GM21576 (cell line): ENCODE results near the gene SMAD2.
"Not testable (repeated sequence)": the region's sequence is repeated elsewhere in the genome, so short reads cannot be mapped to it uniquely, and the experiment has no call there.

Experiments
- ATAC-seq: cut with Tn5 transposase; IDR thresholded peaks from one replicate; pipeline ENCODE4 v1.9.1; 2021; ENCODE audit warnings: mild to moderate bottlenecking, moderate library complexity; ENCODE audit not compliant: unreplicated experiment

SMAD2 gene

DNA sequence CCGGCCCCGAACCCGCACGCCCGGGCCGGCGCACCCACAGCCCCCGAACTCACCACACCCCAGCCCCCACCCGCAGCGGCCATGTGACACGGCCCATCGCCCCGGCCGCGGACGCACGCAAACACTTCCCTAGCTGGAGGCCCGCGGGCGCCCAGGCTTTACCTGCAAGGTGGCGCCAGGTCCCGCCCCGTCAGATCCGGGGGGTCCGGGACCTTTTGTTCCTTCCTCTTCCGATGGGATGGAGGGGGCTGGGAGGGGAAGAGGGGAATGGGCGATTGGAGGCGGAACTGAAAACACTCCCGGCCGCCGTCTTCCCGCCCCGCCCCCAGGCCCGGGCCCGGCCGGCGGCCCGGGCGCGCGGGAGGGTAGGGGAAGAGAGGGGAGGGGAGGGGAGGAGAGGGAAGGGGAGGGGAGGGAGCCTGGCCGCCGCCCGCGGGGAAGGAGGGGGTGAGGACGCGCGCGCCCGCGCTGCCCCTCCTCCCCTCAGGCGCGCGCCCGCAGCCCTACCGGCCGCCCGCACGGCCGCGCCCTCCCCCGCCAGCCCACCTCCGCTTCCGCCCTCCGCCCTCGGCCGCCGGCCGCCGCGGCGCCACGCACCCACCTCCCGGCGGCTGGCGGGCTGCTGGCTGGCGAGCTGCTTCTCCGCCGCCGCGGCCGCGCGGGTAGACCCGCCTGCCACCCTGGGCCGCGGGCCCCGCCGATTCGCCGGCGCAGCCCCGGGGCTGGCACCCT lies at the start of gene SMAD2:
SMAD2 (minus strand) TSS at position 461 of the 732 bp plus-strand sequence. CDS start 33,903 bp downstream, outside the sequence.
- ATAC-seq = peak; percentile 61

DNA sequence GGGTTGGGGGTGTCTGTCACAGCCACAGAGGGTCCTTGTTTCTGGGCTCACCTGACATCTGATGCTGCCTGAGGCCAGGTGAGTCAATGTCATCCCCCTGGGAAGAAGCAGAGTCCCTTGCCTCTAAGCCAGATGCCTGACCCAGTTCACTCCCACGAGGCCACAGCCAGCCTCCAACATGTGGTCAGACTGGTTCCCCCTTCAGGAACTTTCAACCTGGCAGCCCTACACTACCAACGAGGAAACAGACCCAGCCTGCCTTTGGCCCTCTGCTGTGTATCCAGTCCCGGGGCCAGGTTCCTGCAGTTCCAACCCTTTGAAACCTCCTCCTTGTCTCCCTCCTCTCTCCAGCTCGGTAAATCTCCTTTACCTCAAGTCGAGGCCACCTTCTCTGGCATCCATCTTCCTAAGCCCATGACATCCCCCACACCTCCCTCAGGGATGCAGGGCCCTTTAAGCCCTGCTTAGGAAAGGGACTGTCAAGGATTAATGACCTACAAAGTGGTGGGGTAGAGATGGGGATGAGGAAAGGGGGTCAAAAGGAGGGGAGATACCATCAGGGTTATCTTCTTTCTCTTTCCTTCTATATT lies 49.2 kb upstream of the SMAD2 start:
- ATAC-seq = no peak

DNA sequence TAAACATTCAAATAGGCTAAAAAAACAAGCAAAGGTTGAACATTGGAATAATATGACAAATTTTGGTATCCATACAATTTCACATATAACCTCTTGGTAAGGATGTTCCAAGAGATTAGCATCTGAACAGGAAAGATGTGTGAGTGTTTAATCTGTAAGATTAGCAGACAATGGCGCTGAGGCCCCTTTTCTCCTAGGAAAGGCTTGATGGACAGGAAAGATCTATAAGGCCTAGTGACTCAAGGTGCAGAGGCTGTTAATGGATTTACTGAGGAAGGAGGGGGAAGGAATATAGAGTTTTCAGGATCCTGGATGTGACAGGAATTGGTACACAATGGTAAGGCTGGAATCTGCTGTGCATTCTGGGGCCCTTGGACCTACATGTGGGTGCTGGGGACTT lies 48.1 kb upstream of the SMAD2 start:
- no peak for ATAC-seq

DNA sequence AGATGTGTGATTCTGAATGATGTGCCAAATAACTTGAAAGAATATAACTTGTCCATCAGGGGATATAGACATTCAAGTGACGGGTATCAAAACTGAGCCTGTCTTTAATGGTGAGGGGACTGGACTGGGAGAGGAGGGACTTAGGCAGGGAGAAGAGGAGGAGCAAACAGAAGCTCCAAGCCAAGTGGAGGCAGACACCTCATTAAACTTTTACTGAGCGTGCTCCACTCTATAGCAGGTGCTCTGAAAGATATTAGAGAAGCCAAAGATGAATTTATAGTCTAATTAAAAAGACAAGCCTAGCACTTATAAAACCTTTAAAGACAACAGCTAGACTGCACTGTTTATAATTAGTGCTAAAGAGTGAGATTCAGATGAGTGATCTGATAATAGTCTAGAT lies 47.7 kb upstream of the SMAD2 start:
- no peak for ATAC-seq

DNA sequence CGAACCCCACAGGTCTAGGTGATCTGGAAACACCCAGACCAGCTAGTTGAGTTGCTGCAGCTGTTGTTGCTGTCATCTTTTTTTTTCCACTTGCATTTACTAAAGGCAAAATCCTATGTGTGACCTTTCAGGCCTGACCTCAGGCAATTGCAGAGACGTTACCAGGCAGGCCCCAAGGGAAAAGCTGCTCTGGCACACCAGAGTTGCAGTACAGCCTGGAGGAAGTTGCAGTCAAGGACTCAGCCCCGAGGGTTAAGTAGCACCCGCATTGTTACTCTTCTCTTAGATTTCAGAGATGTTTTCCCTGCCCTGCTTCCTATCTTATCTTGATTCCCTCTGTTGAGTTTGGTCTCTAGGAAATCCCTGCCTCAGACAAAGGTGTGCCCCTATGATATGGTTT lies 45.2 kb upstream of the SMAD2 start:
- no peak for ATAC-seq

DNA sequence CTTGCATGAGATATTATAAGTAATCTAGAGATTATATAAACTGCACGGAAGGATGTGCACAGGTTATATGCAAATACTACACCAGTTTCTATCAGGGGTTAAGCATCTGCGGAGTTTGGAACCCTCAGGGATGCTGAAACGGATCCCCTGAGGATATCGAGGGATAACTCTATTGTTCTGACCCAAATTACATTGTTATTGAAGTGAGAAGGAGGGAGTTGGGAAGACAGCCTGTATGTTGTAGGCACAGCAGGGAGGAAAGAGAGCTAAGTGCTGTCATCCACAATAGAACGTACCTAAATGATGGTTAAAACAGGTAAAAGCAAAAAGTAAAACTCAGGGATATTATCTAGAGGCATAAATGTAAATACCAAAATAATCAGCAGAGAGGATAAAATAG lies 44.6 kb upstream of the SMAD2 start:
- no peak for ATAC-seq

DNA sequence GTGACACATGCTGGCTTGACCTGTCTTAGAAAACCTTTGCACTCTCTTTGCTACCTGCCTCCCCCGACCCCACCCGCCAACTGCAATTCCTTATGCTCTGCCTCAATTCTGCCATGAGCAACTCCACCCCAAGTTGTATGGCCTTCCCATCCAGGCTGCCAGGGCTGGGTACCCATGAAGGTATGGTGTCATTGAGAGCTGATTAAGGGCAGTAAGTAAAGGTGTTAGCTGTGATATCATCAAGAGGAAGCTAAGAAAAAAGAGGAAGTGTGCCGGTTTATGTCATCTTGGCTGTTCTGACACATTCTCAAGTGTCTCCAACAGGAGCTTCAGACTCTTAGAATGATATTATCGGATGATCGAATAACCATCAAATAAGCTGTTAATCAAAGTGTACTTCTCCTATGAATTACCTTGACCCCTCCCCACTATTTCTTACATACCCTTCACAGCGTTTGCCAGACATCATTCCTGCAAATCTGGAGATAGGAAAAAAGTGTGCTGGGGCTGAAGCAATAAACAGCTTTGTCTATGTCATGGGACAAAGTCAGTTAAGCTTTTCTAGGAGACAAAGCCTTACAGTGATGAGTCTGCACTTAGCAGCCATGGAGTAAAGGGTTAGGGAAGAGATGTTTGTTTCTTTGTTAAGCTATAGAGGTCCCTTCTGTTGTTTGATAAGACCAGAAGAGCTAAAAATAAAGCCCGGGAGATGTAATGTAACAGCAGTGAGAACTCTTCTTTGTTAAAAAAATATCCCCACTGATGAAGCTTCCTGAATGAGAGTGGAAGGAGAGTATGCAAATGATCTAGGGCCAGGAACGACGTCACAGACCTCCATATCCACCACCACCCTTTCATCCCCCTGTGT lies 40.4 kb upstream of the SMAD2 start:
- no peak for ATAC-seq

DNA sequence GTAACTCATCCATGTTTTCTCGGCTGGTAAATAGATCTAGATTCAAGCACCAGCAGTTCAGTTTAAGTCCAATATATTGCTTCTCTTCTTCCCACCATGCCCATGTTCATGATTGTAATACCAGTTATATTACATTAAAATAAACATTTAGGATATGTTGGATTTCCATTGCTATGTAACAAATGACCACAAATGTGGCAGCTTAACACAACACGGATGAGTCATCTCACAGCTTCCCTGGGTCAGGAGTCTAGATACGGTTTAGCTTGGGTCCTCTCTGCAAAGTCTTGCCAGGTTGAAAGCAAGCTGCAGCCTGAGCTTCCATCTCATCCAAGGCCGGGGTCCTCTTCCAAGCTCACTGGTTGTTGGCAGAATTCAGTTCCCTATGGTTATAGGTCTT lies 39.4 kb upstream of the SMAD2 start:
- ATAC-seq = no peak

DNA sequence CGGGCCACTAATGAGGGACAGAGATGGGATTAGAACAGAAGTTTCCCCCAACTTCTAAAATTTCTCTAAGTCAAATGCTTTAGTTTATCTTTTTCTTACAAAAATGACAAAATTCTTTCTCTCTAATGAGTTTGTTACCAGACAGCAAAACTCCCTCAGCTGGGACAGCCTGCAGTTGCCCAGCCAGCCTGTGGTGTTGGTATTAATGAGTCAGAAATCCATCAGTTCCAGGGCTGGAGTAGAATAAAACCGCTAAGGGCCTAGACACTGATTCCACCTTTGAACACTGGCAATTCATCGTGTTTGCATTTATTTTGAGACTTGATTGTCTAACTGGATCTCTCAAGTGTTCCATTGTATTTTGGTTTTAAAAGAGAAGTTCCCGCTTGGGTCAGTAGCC lies 38.3 kb upstream of the SMAD2 start:
- no peak for ATAC-seq

DNA sequence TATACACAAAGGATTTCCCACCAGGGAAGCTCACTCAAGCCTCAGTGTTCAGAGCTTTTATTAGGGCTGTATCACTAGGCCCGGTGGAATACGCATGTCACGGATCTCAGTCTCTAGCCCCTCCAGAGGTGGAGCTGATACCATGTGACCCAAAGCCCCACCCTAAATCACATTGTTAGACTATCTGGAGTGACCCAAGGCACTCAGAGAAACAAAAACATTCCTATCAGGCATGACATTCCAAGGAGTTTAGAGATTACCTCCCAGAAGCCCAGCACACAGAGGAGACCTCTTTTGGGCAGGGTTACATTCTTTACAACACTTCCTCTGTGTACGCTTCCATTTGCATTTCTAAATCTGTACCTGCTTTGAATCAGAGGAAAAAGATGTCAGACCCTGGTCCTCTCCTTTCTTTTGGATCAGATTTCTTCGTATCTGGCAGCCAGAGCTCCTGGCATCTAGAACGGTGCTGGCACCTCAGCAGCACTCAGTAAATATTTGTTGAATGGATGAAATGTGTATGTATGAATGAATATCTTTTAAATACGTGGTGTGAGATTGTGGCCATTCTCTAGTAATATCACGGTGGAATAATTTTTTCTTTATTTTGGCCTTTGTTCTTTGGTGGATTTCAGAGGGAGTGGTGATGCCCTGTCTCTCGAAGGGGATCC lies 37.7 kb upstream of the SMAD2 start:
- no peak for ATAC-seq

DNA sequence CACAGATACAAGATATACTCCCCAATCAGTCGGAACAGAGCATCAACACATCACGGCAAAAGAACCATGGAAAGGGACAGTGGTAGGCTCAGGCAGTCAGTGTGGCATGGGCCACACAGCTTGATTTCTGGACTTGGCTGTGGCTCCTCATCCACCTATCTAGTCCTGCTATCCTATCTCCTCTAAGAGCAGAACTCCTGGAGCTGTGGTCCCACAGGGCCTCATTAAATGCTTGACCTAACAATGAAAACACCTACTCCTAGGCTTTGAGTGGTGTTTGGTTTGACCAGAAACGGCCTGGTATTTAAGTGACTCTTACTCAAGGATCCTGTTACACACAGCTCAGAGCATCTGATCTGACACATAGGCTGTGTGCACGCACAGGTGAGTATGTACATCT lies 33.6 kb upstream of the SMAD2 start:
- ATAC-seq = no peak

DNA sequence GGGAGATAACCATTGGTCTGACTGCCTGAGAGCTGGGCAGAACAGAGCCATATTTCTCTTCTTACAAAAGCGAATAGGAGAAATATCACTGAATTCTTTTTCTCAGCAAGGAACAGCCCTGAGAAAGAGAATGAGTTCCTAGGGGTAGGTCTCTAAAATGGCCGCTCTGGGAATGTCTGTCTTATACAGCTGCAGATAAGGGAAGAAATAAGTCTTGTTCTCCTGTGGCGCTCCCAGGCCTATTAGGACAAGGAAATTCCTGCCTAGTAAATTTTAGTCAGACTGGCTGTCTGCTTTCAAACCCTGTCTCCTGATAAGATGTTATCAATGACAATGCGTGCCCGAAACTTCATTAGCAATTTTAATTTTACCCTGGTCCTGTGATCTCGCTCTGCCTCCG lies 30.5 kb upstream of the SMAD2 start:
- not testable (repeated sequence) for ATAC-seq

DNA sequence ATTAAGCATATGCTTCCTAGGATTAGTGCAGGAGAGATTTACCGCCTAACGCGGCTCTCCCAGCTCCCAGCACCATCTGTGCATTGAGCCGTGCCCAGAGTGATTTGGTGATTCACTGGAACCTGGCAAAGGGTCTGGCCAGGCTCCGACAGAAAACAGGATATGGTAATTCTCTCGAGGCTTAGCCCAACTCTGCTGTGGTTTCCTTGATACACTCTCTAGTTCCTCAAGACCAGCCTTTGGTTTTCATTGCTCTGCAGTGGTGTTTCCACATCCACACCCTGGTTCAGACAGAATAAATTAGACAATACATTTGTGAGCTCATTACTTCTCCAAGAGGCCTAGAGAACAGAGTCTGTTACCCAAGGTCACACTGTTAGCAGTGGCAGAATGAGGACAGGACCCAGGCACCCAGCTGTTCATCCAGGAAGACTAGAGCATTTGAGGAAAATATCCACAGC lies 23.0 kb upstream of the SMAD2 start:
- ATAC-seq = peak; percentile 77

DNA sequence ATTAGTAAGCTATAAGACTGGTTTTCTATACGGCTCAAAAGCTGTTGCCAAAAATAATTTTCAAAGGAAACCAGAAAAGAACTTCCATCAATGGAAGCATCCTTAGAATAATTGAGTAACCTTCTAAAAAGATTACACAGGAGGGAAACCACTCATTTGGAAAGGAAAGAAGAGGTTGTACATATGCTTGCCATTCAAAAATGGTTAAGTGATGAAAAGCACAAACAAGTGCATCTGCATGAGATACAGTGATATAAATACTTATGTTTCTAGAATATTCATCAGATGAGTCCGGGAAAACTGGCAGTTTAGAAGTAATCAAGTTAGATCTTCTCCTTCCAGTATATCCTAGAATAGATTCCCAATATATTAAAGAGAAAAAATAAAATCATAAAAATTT lies 20.1 kb upstream of the SMAD2 start:
- no peak for ATAC-seq

DNA sequence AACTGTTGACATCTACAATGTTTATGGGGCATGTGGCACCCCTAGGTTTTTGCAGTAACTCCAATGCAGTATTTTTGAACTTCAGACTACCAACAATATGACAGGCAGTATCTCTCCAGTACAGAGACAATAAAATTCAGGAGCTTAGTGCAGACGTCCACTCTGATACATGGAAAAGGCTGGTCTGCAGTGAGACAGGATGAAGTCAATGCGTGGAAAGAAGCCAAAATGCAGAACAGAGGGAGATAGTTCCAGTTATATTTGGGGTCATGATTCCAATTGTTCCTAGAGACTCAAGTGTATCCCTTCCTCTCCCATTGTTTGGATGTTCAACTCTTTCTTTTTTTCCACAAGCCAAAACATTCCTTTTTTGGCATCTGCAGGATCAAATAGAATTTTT lies 18.7 kb upstream of the SMAD2 start:
- no peak for ATAC-seq

DNA sequence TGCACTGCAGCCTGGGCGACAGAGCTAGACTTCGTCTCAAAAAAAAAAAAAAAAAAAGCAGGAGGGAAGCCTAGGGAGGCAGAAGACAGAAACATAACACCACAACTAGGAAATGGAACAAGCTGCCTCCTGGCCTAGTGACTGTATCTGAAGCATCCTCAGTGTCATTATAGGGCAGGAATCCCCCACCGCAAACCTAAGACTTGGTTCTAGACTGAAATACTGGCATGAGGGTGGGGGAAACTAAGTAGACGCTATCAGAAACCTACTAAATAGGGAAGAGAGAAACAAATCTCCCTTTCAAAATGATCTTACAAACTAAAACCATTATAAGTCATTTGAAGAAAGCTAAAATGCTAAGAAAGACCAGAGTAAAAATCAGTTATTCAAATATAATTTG lies 16.4 kb upstream of the SMAD2 start:
- no peak for ATAC-seq

DNA sequence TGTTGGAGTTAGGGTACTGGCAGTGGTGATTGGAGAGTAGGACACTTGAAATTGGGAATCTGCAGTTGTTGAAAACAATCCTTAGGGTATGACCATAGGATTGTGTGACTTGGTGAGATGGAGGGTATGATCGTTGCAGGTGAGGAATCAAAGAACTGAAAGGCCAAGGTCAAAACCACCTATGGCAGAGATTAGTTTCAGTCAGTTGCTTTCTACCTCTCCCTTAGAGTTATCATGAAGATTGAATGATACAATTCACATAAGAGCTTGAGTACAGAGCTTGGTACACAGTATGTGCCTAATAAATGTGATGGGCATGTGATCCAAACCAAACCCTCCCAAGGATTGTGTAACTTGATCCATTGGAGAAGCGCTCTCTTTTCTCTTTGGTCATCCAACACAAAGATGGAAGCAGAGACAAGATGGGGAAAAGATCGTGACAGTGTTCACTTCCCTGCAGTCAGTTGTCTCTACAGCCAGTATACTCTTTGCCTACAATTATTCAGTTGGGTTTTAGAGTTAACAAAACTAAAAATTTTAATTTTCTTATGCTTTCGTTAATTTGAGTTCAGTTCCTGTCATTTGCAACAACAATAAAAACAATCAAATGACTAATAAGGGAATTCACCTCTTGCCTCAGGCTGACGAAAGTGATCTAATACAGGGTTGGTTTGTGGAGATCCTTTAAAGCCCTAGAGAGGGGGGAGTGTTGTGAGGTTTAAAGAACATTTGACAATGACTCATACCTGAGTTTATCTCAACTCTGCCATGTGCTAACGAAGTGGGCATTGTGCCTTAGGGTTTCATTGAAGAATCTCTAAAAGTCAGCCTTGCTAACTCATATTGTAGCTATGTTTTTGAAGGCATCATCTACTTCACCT lies 14.8 kb upstream of the SMAD2 start:
- ATAC-seq = no peak

DNA sequence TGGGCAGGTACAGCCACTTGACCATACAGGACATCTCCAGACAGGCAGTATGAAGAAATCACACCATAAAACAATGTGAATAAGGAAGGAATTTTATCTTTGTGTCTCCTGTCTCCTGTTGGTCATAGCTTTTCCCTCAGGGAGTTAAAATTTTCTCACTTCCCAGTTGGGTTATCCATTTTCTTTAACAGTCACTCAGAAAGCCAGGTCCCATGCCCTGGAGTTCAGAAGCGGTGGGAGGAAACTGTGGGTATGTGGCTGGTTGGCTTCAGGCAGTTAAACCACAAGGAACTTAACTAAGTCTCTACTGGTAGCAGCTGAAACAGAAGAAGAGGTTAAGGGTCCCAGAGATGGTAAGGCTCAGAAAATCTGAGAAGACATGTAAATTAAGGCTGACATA lies 6.5 kb upstream of the SMAD2 start:
- ATAC-seq = no peak

DNA sequence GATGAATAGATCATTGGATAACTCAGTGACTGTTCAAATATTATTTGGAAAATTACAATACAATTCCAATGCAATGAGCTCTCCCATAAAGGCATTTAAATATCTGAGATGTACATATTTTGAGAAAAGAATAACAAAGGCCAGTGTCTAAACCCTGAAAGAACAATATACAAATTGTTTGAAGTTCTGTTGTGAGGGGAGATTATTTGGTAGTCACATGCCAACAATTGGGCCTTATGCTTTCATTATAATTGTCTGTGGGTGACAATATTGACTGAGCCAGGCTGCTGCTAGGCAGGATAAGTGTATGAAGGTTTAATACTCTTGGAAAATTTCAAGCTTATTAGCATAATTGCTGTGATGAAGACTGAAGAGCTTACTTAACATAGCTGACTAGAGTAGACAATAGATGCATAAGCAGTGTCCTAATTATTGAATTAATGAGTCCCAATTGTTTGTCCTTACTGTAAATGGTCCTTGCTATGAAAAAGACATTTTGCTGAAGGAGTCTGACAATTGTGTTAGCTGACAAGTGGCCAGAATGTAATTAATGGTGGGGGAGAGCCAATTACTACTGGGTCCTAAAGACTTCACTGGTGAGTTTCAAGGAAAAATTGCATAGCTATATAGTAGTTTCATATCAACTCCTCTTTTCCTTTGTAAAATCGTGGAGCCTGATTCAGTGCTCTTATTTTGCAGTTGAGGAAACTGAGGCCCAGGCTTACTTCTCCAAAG lies 5.0 kb upstream of the SMAD2 start:
- no peak for ATAC-seq

DNA sequence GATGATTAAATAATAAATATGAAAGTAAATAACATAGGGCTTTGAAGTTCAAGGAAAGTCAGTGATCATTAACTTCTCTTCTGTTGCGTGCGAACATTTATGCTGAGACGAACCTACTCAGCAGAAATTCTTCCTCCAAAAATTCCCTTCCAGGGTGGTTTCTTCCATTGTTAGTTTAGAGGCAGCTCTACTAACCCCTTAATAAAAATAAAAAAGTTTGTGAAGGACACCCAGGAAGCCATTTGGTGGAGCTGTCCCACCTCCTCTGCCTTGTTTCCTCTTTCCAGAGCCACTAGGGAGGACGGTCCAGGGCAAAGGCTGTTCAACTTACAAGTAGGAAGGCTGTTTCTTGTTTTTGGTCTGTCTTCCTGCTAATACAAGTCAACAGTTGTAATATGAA lies 2.1 kb upstream of the SMAD2 start:
- no peak for ATAC-seq
